ENCODE measurements around the gene TMPRSS13. TPM values are rescaled to one million over a fixed set of nuclear protein-coding genes. Genes with fewer than 3 reads are reported as not detected.

The TMPRSS13 gene
- total RNA-seq, 1 donor from 2014 or later, result 0.39 TPM

- peak; percentile 85 for DNase-seq (ENCODE audit: low spot score)
Observed at GRCh38 chr11:117875382-117876058, 53.7 kb downstream of the TMPRSS13 start.

GRCh38 chr11:117874910-117875381 is 54.3 kb downstream of the TMPRSS13 start:
- no peak for DNase-seq (ENCODE audit: low spot score)

DNA sequence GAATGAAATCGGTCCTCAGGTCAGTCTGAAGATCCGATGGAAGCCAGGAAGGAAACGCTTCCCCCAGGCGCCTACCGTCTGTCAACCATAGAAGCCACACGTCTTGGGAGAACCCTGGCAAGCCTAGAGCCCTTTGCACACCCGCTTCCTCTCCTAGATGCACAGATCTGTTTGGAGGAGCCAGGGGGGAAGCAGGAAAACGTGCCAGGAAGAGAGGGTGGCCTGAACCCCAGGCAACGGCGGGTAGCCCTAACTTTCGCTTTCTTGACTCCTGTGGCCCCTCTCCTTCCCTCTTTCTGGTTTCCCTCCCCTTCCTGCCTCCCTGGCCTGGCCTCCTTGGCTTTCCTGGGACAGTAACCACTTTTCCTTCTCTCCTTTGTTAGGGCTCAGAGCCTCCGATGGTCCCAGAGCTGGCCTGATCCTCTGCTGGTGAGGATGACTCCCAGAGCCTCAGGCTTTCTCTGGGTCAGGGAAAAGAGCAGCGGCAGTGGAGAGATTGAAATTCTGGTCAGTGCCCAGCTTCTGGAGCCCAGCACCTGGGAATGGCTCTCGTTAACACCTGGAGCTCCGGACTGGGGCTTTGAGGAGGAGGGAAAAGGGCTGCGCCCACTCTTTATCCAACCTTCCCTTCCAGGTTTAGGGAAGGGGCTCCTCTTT is 54.8 kb downstream of the TMPRSS13 start:
- peak; percentile 86 for DNase-seq (ENCODE audit: low spot score)

DNA sequence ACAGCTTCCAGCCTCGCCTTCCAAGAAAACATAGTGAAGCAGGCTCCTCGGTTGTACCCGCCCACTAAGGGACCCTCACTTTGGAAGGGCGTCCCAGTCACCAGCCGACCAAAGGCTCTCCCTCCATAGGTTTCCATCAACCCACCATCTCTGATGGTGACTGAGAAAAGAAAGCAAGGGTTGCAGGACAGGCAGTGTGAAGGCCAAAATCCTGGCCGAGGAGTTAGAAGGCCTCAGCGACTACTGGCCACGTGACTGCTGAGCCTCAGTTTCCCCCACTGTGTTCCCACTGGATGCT is 55.4 kb downstream of the TMPRSS13 start:
- no peak for DNase-seq (ENCODE audit: low spot score)

GRCh38 chr11:117872975-117873827 is 56.0 kb downstream of the TMPRSS13 start:
- peak; percentile 51 for DNase-seq (ENCODE audit: low spot score)

GRCh38 chr11:117872420-117872961 is 56.7 kb downstream of the TMPRSS13 start:
- peak; percentile 71 for DNase-seq (ENCODE audit: low spot score)

DNA sequence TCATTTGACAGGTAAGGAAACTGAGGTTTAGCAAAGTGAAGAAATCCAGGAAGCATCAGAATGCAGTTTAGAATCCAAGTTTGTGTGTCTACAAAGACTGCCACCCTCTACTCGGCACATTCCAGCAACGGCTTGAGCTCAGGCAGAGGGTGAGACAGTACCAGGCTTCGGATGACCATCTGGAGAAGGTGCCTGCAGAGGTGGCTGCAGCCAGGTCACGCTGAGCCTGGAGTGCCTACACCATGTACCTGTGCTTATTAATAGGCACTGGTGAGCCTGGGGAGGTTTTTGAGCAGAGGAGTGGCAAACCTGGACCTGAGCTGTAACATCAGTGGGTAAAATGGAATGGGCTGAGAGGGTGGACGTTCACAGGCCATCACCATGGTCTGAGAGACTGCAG is 57.4 kb downstream of the TMPRSS13 start:
- DNase-seq (ENCODE audit: low spot score), result no peak

- no peak for DNase-seq (ENCODE audit: low spot score)
Observed at GRCh38 chr11:117871160-117871559, 58.0 kb downstream of the TMPRSS13 start.

DNA sequence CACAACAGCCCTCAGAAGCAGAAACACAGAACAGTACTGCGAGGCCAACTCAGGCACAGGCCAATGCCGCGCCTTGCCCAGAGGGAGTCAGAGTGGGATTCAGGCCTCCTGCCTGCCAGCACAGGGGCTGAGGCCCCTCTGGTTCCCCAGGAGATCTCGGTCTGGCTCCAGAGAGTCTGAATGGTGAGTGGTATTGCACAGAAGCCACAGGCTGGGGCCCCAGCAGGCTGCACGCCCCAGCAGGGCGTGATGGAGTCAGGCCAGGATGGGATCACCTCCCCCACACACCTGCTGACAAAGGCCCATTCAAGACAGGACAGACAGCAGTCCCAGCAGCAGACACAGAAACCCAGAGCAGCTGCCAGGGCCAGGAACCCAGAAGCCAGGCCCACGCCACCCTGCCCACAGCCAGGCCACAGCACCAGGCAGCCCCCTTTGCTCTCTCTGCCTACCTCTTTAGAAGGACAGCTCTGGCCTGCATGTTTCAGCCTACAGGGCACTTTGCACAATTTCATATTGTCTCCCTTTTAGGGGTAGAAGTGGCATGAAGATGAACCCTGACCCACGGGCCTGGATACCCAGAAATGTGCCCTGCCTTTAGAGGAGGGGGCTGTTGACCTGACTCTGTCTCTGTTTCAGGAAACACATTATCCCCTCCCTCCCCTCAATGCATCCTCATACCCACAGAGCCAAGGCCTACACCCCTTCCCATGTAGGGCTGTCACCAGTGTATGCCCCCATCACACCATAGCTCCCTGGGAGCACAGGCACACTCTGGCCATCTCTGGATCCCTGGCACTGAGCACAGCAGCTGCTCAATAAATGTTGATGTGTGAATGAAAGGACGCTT is 58.9 kb downstream of the TMPRSS13 start:
- DNase-seq (ENCODE audit: low spot score), result no peak

DNA sequence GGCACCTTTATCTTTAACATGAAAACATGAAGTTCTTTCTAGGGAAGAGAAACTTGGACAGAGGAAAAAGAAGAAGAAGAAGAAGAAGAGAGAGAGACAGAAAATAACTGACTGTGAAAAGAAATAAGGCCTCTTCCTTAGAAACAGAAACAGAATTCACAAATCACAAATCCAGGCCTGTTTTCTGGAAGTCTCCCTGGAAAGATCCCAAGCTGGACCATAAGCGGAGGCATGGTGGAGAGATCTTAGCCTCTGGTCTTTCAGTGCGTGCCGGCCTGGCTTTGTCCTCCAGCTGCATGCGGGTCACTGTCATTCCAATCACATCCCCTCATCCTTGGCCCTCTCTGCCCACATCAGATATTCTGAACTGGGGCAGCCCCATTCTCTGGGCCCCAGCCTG is 59.6 kb downstream of the TMPRSS13 start:
- DNase-seq (ENCODE audit: low spot score), result no peak

DNA sequence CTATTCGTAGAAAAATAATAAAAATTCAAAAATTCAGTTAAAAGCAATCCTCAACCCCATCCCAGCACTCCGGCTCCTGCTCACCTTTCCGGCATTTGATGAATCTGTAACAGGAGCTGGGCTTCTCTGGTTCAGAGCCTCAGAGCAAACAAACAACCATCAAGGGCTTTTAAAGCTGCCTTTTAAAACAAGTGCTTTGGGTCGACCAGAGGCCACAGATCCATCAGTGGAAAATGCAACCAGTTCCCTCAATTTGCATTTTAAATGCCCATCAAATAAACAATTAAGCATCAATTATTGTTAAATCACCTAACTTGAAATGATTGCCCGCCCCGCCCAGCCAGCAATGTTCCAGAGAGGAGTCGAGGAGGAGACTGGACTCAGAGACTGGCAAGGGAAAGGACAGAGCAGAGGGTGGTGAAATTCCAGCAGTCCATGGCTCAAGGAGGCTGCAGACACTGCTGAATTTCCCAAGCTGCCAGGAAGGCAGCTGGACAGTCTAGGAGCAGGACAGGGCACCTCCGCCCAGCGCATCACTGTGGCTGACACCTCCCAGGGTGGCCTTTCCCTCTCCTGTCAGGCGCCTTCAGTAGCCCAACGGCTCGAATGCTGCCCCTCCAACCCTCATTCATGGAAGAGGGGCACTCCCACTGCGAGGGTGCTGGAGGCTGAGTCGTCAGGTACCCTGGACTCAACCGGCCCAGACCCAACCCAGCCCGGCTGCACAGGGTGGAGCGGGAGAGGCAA is 60.2 kb downstream of the TMPRSS13 start:
- no peak for DNase-seq (ENCODE audit: low spot score)

DNA sequence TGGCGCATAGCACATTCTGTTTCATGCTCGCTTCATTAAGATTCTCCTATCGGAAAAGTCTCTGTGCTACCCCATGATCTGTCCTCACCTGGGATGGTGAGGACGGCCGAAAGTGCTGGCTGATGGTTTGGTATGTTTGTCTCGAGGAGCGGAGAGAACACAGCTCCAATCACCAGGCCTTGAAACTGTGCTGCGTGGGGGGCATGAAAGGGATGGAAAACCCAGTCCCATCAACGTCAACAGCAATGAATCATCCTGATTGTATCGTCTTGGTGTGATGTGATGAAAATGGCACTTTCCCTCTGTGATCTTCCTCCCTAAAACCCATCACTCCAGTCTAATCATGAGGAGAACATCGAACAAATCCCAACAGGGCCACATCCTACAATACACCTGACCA is 61.1 kb downstream of the TMPRSS13 start:
- no peak for DNase-seq (ENCODE audit: low spot score)

DNA sequence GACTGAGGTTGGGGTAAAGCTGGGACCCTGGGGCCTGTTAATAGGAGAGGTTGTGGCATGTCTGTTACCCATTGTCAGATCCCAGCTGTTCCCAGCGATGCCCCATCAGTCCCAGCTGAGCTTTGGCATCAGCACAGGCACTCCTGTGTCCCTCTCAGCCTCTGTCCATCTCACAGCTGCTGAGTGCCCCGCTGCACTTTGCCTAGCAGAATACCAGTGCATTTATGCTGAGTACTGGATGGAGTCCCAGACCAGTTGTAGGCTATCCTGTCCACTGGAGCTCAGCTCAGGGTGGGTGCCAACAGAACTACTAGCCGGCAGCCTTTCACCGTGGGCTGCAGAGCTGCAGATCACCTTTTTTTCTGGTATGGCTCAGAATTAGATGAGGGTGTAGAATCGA is 62.7 kb downstream of the TMPRSS13 start:
- peak; percentile 45 for DNase-seq (ENCODE audit: low spot score)

- peak; percentile 33 for DNase-seq (ENCODE audit: low spot score)
Observed at GRCh38 chr11:117865546-117865945, 63.7 kb downstream of the TMPRSS13 start.

DNA sequence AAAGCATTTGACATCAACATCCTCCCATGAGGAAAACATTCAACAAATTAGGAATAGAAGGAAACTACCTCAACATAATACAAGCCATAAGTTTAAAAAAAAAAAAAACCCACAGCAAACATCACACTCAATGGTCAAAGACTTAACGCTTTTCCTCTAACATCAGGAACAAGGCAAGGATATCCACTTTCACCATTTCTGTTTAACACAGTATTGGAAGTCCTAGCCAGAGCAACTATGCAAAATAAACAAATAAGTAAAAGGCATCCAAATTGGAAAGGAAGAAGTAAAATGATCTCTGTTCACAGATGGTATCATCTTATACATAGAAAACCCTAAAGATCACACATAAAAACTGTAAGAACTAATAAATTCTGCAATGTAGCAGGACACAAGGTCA is 65.8 kb downstream of the TMPRSS13 start:
- DNase-seq (ENCODE audit: low spot score), result no peak

DNA sequence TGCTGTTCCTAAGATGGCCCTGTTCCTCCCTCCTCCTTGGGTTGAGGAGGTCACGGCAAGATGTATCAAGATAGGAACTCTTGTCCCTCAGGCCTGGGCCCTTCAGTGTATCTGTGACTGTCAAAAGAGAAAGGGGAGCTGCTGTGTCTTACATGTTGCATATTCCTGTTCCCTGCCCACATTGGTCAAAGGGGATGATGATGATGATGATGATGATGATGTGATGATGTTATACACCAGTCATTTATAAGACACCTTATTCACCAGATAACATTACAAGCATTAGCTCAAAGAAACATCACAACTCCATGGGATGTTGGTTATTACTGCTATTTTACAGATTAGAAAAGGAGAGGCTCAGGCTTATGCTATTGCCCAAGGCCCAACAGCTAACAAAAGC is 66.4 kb downstream of the TMPRSS13 start:
- no peak for DNase-seq (ENCODE audit: low spot score)

GRCh38 chr11:117862019-117862725 is 67.0 kb downstream of the TMPRSS13 start:
- peak; percentile 74 for DNase-seq (ENCODE audit: low spot score)

GRCh38 chr11:117861151-117862018 is 67.8 kb downstream of the TMPRSS13 start:
- peak; percentile 57 for DNase-seq (ENCODE audit: low spot score)

- DNase-seq (ENCODE audit: low spot score), result peak; percentile 28
Observed at GRCh38 chr11:117860139-117860538, 69.1 kb downstream of the TMPRSS13 start.
